NCI-H2196 (cell line): Measurements from ENCODE around the gene SFN.
"Not testable (repeated sequence)": the region's sequence is repeated elsewhere in the genome, so short reads cannot be mapped to it uniquely, and the experiment has no call there.

ENCODE experiments used
- DNase-seq: peaks from one replicate; lab custom pipeline; 2025; ENCODE audit not compliant: unreplicated experiment; lab: John Stamatoyannopoulos, UW

Gene SFN

GRCh38 chr1:26864610-26865480, 1.9 kb downstream of the SFN start:
- DNase-seq: peak; percentile 98

DNA sequence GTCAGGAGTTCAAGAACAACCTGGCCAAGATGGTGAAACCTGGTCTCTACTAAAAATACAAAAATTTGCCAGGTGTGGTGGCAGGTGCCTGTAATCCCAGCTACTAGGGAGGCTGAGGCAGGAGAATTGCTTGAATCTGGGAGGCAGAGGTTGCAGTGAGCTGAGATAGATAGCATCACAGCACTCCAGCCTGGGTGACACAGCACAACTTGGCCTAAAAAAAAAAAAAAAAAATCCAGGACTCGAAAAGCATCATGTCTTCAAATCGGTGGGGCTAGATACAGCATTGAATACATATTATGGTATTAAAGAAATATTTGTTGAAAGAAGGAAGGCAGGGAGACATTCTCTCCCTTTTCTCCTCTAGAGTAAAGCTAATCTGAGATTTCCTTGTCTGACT, 10.1 kb downstream of the SFN start:
- not testable (repeated sequence) for DNase-seq

DNA sequence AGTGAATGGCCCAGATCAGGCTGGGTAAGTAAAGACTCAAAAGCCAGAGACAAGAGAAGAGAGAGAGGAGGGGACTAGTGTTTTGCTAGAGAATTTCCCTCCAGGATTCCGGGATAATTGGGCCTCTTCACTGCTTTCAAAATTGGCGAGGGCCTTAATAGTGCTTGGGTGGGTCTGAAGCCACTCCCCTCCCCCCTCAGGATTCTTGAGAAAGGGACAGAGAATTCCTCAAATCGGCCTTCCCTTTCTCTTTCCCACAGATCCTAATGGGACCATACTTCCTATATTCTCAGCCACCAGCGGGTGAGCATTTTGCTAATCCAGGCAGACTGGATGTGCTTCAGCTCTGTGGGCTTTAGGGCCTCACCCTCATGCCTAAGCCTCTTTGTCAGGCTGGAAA, 11.9 kb downstream of the SFN start:
- no peak for DNase-seq

DNA sequence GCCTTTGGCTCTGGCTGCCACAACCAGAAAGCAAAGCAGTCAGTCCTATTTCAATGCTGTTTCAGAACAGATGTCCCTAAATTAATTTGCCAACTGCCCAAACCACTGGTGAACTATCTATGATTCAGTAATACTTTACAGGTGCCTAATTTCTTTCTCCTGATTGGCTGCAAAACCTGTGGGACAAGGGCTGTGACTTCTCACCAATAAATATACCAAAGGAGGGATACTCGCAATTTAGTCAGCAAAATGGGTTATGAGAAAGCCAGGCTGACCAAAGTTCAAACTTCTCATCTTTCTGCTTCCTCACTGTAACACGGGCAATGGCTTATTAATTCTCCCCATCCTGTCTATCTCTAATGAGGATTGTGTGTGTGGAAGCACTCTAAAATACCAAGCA, 14.4 kb downstream of the SFN start:
- DNase-seq: no peak

DNA sequence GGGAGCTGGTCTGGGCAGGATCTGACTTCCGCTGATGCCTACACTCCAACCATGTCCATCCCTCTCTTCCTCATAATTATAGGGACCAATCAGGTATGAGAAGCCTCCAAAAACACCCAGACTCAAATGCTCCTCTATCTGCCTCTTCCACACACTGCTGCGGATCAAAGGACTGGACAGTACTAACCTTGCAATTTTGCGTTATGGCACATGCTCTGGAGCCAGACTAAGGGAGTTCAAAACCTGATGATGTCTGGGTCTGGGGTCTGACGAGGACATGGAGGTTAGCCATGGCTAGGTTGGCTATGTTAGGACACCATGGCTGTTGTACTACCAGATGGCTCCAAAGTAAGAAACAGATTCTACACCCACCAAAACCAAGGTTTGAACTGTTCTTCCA, 16.8 kb downstream of the SFN start:
- DNase-seq: no peak

GRCh38 chr1:26881611-26882010, 18.7 kb downstream of the SFN start:
- DNase-seq: not testable (repeated sequence)

GRCh38 chr1:26882696-26883463, 19.9 kb downstream of the SFN start:
- no peak for DNase-seq

DNA sequence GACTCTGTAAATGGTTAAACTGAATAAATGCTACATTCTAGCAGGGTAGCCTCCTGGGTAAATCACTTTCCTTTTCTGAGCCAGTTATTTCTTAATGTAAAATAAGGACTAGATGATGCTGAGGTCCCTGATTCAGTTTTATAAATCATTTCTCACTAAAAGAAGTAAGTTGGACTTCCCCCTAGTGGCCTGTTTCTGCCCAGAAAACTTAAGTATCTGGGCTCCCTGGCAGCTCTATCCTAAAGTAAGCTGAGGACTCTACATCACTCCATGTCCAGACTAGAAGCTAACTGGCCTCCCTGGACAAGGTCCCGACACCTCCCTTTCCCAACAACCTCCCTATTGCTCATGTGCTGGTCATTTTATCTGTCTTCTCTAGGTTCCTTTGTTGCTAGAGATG, 24.2 kb downstream of the SFN start:
- peak; percentile 40 for DNase-seq

- no peak for DNase-seq
These were observed 25.3 kb downstream of the SFN start for GRCh38 chr1:26888231-26888630.

GRCh38 chr1:26889551-26890466, 26.9 kb downstream of the SFN start, which contains the start of gene GPN2:
TSS of gene GPN2 (minus strand) at chr1:26890283. CDS start at chr1:26890096, 187 bp downstream.
- DNase-seq: peak; percentile 78

- DNase-seq: no peak
These were observed 27.5 kb downstream of the SFN start for GRCh38 chr1:26890467-26890796.

- DNase-seq: no peak
These were observed 31.3 kb downstream of the SFN start for GRCh38 chr1:26894263-26894662.

DNA sequence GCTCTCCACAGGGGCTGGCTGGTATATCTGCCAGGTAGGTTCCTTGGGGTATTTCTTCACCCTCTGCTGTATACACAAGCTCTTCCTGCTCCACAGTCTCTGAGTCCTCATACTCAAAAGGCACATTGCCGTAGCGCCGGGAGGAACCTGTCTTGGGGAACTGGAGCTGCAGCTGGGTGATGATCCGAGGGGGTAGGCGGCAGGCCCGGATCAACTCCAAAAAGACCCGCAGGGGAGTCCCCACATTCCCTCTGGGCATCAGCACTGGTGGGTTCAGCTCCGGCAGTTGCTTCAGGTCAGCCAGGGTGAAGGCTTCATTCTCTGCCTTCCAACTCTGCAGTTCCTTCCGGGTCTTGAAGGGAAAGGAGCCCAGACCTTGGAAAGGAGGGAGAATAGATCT, 34.4 kb downstream of the SFN start:
- no peak for DNase-seq

DNA sequence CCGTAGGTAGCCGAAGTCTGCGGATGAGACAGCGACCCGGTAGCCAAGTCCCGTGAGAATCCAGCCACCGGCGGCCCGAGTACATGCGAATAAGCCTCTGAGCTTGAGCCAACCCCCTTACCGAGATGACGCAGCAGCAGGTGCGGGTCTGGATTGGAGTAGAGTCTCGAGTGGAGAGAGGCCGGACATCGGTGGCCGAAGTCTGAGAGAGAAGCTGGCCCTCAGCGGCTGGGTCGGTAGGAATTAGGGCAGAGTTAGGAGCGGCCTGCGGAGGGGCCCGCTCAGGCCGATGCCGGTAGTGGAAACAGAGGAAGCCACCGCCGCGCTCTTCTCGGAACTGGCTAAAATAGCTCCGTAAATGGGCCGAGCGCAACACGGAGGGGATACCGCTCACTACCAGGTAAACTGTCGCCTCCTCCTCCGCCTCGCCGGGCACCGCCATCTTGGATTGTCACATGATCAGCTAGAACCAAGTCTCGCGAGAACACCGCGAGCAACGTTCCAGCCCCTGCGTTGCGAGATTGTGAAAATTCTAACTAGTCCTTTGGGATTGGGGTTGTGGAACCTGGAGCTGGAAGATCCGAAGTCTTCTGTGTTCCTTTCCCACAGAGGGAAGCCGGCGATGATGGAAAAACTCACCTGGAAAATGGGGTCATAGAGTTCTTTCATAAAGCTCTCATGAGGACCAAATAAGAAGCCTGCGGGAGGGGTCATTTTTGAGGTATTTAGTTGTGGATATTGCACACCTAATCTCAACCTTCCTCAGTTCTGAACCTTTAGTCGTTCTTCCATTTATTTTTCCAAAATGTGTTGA, 37.3 kb downstream of the SFN start, which contains the start of gene GPATCH3:
TSS of gene GPATCH3 (minus strand) at position 467 of the 814 bp plus-strand sequence. CDS start at position 442, 25 bp downstream.
- peak; percentile 93 for DNase-seq

- DNase-seq: no peak
These were observed 38.0 kb downstream of the SFN start for GRCh38 chr1:26900815-26901511.

DNA sequence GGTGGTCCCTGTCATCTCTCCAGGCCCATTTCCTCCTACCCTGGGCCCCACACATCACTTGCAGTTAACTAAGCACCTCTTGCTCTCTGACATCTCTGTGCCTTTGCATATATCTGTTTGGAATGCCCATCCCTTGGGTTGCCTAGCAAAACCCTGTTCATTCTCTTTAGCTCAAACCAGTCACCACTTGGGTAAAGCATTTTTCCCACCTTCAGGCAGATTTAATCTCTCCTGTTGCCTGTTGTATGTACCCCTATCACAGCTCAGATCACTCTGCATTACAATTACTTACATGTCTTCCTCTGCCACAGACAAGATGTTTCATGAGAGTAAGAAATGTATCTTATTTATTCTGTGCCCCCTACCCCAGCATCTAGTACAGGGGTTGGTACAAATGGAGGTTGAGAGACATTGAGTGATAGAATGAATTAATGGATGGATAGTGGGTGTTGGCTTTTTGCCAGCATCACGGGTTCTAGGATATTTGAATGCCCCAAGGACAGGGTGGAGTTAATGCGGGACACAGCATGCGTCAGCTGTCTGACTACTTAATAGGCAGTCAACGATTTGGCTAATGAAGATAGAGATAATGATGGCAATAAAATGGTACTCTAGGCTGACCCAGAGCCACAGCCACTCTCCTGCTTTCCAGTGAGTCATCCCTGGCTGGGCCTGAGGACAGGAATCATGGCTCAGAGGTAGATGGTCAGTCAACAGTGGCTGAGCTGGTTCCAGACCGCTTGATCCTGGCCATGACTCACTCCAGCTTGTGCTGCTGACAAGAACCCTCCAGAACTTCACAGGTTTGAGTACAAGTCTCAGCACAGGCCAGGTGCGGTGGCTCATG, 44.3 kb downstream of the SFN start:
- peak; percentile 83 for DNase-seq

DNA sequence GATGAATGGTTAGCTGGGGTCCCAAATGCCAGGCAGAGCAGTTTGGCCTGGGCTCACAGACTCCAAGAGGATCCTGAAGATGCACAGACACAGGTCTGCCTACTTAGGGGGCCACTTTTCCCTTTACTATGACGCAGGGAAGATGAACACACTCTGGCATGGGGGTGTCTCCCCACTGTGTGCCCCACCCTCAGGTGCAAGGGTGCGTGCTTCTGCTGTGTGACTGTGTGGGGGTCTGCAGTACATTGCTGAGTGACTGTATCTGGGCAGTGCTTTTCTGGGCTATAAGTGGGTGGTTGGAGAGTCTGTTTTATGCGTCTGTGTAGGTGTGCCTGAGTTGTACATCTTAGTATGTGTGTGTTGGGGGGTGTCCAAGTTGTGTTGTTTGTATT, 47.0 kb downstream of the SFN start:
- DNase-seq: no peak

GRCh38 chr1:26910343-26911160, 47.6 kb downstream of the SFN start:
- no peak for DNase-seq
